ENCODE results near the gene WFIKKN2. TPM values are rescaled to one million over a fixed set of nuclear protein-coding genes. Genes with fewer than 3 reads are reported as not detected.

The WFIKKN2 gene
- polyA plus RNA-seq, 1 of the 3 experiments (the other 2 are of a cell fraction) = not detected

DNA sequence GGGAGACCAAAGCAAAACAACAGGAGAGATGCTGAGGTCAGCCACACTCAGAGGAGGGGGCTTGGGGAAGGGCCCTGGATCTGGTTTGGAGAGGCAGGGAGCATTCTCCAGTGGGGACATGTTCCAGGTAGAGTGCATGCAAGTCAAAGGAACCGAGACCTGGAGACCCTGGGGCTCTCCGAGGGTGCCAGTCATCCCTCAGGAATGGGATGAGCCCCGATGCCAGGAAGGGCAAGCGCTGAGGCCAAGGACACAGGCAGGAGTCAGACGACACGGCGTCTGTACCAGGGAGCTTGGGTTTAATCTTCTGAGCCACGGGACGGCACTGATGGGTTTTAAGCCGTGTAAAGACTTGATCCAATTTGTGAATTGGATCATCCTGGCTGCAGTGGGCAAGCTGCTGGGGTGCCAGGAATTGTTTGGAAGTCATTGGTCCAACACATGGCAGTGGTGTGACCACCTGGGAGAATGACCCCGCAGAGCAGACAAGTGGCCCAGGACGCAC is 35.1 kb upstream of the WFIKKN2 start:
- ChIA-PET CTCF (interaction anchor here (1.0 to 6.2 kb wide), 5 partner anchors 10 to 52 kb away, joined by 3 to 47 read pairs (median 13); no protein-coding TSS in a partner anchor), POLR2A (interaction anchor here (1.1 kb wide), 1 partner anchor 13 kb away, joined by 3 read pairs; no protein-coding TSS in a partner anchor)
- no peak overlapping the region for H2AFZ ChIP-seq (ENCODE audit: low read depth)
- no peak overlapping the region for H3K27ac ChIP-seq (ENCODE audit: low read depth in 2 of 2, low read length in 1 of 2)
- TF ChIP-seq MXI1 (IDR thresholded peaks at IDR 0.05; ENCODE audit: low read depth, low read length) = no peak
- no peak for TF ChIP-seq RFX5 (IDR thresholded peaks at IDR 0.05; ENCODE audit: low read length)
- TF ChIP-seq, protein P1, sequence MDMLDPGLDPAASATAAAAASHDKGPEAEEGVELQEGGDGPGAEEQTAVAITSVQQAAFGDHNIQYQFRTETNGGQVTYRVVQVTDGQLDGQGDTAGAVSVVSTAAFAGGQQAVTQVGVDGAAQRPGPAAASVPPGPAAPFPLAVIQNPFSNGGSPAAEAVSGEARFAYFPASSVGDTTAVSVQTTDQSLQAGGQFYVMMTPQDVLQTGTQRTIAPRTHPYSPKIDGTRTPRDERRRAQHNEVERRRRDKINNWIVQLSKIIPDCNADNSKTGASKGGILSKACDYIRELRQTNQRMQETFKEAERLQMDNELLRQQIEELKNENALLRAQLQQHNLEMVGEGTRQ (IDR thresholded peaks at IDR 0.05; ENCODE audit: borderline replicate concordance, low read depth, low read length) = no peak
- H3K4me1 ChIP-seq (ENCODE audit: control insufficient read depth in 1 of 2, insufficient read depth in 2 of 2, low read depth in 1 of 2, low read length in 1 of 2) = peaks cover 0 to 7% of the 10 kb centered on the region in 2 experiments; a peak in 1 of 4 replicates
- H3K4me3 ChIP-seq (ENCODE audit: low read depth in 2 of 2, low read length in 1 of 2) = no peak overlapping the region
- no peaks in the 10 kb centered on the region for H3K9me3 ChIP-seq
- H3K27me3 ChIP-seq (ENCODE audit: insufficient read depth) = no peaks in the 10 kb centered on the region
- no peak overlapping the region for H3K4me2 ChIP-seq
- WGBS (ENCODE audit: low lambda C conversion rate) = 75% methylated on average over 12 of the region's 12 CpGs
- no peaks in the 10 kb centered on the region for H3K36me3 ChIP-seq (replicated peaks in 1 of 2; ENCODE audit: control insufficient read depth in 1 of 2, insufficient read depth in 2 of 2, low read length in 1 of 2)
- H3K79me2 ChIP-seq (ENCODE audit: insufficient read depth) = no peaks in the 10 kb centered on the region
- no peak for DNase-seq
- no peaks in the 10 kb centered on the region for H3K9me2 ChIP-seq
- no peak overlapping the region for H3K9ac ChIP-seq
- no peaks in the 10 kb centered on the region for H3F3A ChIP-seq (replicated peaks; ENCODE audit: insufficient read depth)
- no peaks in the 10 kb centered on the region for H4K20me1 ChIP-seq (ENCODE audit: insufficient read depth)

DNA sequence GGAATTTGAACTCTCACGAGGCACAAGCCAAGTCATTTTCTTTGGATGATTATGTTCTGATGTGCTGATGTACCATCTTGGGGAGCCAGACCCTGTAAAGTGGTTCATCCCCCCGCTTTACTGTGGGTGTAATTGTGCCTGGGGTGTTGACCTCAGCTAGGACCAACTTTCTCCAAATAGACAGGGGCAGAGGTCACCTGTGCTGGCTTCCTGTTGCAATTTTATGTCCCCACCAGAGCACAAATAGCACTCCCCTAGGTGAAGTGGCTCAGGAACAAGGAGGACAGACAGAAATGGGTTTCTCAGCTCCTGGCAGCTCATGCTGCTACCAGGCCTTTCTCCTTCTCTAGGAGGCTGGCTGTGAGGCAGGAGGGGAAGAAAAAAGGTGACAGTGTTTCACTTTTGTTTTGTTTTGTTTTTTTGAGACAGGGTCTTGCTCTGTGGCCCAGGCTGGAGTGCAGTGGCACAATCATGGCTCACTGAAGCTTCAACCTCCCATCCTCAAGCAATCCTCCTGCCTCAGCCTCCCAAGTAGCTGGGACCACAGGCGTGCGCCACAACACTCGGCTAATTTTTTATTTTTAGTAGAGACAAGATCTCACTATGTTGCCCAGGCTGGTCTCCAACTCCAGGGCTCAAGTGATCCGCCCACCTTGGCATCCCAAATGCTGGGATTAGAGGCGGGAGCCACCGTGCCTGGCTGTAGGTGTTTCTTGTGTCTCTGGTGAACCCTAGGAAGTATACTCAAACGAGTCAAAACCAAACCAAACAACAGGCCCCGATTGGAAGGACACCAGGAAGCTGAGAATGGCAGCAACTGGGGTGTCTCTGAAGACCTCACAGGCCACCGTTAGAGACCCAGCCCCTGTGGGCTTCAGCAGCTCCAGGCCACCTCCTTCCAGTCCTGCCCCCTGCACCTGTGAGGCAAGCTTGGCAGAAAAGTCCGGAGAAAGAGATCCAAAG is 32.5 kb upstream of the WFIKKN2 start:
- 75% methylated on average over 12 of the region's 12 CpGs for WGBS (ENCODE audit: low lambda C conversion rate)
- H4K20me1 ChIP-seq (ENCODE audit: insufficient read depth) = no peaks in the 10 kb centered on the region
- CTCF ChIA-PET = interaction anchor here (0.9 to 7.3 kb wide), 8 partner anchors 14 to 154 kb away, joined by 3 to 47 read pairs (median 8); no protein-coding TSS in a partner anchor
- H3K4me3 ChIP-seq (ENCODE audit: low read depth in 2 of 2, low read length in 1 of 2) = no peak overlapping the region
- H3K9me2 ChIP-seq = no peaks in the 10 kb centered on the region
- POLR2A ChIA-PET = no interaction called here
- no peaks in the 10 kb centered on the region for H3F3A ChIP-seq (replicated peaks; ENCODE audit: insufficient read depth)
- H3K4me1 ChIP-seq (ENCODE audit: control insufficient read depth in 1 of 2, insufficient read depth in 2 of 2, low read depth in 1 of 2, low read length in 1 of 2) = no peaks in the 10 kb centered on the region
- H3K79me2 ChIP-seq (ENCODE audit: insufficient read depth) = no peaks in the 10 kb centered on the region
- H3K36me3 ChIP-seq (replicated peaks in 1 of 2; ENCODE audit: control insufficient read depth in 1 of 2, insufficient read depth in 2 of 2, low read length in 1 of 2) = no peaks in the 10 kb centered on the region
- DNase-seq = no peak
- no peak overlapping the region for H2AFZ ChIP-seq (ENCODE audit: low read depth)
- no peak overlapping the region for H3K4me2 ChIP-seq
- no peak overlapping the region for H3K27ac ChIP-seq (ENCODE audit: low read depth in 2 of 2, low read length in 1 of 2)
- H3K27me3 ChIP-seq (ENCODE audit: insufficient read depth) = no peaks in the 10 kb centered on the region
- no peak overlapping the region for H3K9ac ChIP-seq
- H3K9me3 ChIP-seq = no peaks in the 10 kb centered on the region
- TF ChIP-seq ZBTB33 (IDR thresholded peaks at IDR 0.05; ENCODE audit: borderline replicate concordance, low read depth) (no peak), PBX3 (IDR thresholded peaks at IDR 0.05) (no peak), SIN3A (IDR thresholded peaks at IDR 0.05; ENCODE audit: borderline replicate concordance, low read depth, low read length) (no peak), YY1 (IDR thresholded peaks at IDR 0.05; ENCODE audit: low read depth) (no peak), ELF1 (IDR thresholded peaks at IDR 0.05) (no peak), RXRA (IDR thresholded peaks at IDR 0.05; ENCODE audit: borderline replicate concordance, low read depth) (no peak), CHD2 (IDR thresholded peaks at IDR 0.05; ENCODE audit: low read length, partially characterized antibody) (no peak), NRF1 (IDR thresholded peaks at IDR 0.05; ENCODE audit: low read depth, low read length) (no peak), TEAD4 (IDR thresholded peaks at IDR 0.05; ENCODE audit: borderline replicate concordance, insufficient read depth) (no peak), SMC3 (IDR thresholded peaks at IDR 0.05; ENCODE audit: low read depth, low read length) (no peak)
- TF ChIP-seq, protein P2, sequence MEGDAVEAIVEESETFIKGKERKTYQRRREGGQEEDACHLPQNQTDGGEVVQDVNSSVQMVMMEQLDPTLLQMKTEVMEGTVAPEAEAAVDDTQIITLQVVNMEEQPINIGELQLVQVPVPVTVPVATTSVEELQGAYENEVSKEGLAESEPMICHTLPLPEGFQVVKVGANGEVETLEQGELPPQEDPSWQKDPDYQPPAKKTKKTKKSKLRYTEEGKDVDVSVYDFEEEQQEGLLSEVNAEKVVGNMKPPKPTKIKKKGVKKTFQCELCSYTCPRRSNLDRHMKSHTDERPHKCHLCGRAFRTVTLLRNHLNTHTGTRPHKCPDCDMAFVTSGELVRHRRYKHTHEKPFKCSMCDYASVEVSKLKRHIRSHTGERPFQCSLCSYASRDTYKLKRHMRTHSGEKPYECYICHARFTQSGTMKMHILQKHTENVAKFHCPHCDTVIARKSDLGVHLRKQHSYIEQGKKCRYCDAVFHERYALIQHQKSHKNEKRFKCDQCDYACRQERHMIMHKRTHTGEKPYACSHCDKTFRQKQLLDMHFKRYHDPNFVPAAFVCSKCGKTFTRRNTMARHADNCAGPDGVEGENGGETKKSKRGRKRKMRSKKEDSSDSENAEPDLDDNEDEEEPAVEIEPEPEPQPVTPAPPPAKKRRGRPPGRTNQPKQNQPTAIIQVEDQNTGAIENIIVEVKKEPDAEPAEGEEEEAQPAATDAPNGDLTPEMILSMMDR (IDR thresholded peaks at IDR 0.05) = no peak
- TF ChIP-seq, protein P3, sequence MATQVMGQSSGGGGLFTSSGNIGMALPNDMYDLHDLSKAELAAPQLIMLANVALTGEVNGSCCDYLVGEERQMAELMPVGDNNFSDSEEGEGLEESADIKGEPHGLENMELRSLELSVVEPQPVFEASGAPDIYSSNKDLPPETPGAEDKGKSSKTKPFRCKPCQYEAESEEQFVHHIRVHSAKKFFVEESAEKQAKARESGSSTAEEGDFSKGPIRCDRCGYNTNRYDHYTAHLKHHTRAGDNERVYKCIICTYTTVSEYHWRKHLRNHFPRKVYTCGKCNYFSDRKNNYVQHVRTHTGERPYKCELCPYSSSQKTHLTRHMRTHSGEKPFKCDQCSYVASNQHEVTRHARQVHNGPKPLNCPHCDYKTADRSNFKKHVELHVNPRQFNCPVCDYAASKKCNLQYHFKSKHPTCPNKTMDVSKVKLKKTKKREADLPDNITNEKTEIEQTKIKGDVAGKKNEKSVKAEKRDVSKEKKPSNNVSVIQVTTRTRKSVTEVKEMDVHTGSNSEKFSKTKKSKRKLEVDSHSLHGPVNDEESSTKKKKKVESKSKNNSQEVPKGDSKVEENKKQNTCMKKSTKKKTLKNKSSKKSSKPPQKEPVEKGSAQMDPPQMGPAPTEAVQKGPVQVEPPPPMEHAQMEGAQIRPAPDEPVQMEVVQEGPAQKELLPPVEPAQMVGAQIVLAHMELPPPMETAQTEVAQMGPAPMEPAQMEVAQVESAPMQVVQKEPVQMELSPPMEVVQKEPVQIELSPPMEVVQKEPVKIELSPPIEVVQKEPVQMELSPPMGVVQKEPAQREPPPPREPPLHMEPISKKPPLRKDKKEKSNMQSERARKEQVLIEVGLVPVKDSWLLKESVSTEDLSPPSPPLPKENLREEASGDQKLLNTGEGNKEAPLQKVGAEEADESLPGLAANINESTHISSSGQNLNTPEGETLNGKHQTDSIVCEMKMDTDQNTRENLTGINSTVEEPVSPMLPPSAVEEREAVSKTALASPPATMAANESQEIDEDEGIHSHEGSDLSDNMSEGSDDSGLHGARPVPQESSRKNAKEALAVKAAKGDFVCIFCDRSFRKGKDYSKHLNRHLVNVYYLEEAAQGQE (IDR thresholded peaks at IDR 0.05; ENCODE audit: low read depth, low read length) = no peak
